Calu3 (cell line): ENCODE results near the gene TNFSF11. TPM values are rescaled to one million over a fixed set of nuclear protein-coding genes. Genes with fewer than 3 reads are reported as not detected.
"Not testable (repeated sequence)": the region's sequence is repeated elsewhere in the genome, so short reads cannot be mapped to it uniquely, and the experiment has no call there.

Source experiments
- BruUV-seq: library from RNA; stranded (reverse); fragments of 400-500 nt; replicated peaks from 2 replicates; lab custom pipeline; 2021; lab: Mats Ljungman, UMichigan
- CTCF ChIA-PET: fragments of 300-600 bp; sonication (Branson Sonifier 250); formaldehyde crosslinking; loops from one replicate; lab custom pipeline; 2022; ENCODE audit warnings: antibody characterized with exemption; lab: Charles Lee
- DNase-seq: peaks from one replicate; pipeline ENCODE4 v3.0.0; 2022
- H3K27ac Mint-ChIP-seq: one replicate; pipeline ENCODE4 v1.8.0; 2022; ENCODE audit warnings: mixed read lengths; ENCODE audit not compliant: unreplicated experiment
- H3K27me3 Mint-ChIP-seq: one replicate; pipeline ENCODE4 v1.8.0; 2022; ENCODE audit warnings: mixed read lengths; ENCODE audit not compliant: unreplicated experiment
- H3K36me3 Mint-ChIP-seq: one replicate; pipeline ENCODE4 v1.8.0; 2022; ENCODE audit warnings: mild to moderate bottlenecking, moderate library complexity, mixed read lengths; ENCODE audit not compliant: insufficient read depth, unreplicated experiment
- H3K4me1 Mint-ChIP-seq: one replicate; pipeline ENCODE4 v1.8.0; 2022; ENCODE audit warnings: mild to moderate bottlenecking, low read depth, mixed read lengths; ENCODE audit not compliant: unreplicated experiment
- H3K4me3 Mint-ChIP-seq: one replicate; pipeline ENCODE4 v1.8.0; 2022; ENCODE audit warnings: mild to moderate bottlenecking, low read depth, moderate library complexity, mixed read lengths; ENCODE audit not compliant: unreplicated experiment
- H3K9me3 Mint-ChIP-seq: one replicate; pipeline ENCODE4 v1.8.0; 2022; ENCODE audit warnings: low read depth, mixed read lengths; ENCODE audit not compliant: unreplicated experiment
- intact Hi-C: fragments of 100-400 bp; cut with micrococcal nuclease; formaldehyde crosslinking; loops from one replicate; pipeline ENCODE4 v1.10.0; 2022; ENCODE audit not compliant: unreplicated experiment
- total RNA-seq: library from RNA; stranded (reverse); gene quantifications from 2 replicates; pipeline ENCODE4 v1.2.3, GENCODE V29; 2022
- TF ChIP-seq, protein P1 (sequence below): fragments of 200-600 bp; IDR thresholded peaks from one replicate; pipeline ENCODE4 v1.8.0; 2022; ENCODE audit warnings: antibody characterized with exemption; ENCODE audit not compliant: unreplicated experiment

TNFSF11 gene
- total RNA-seq, 1 experiment from 2014 or later, result 0.26 TPM

DNA sequence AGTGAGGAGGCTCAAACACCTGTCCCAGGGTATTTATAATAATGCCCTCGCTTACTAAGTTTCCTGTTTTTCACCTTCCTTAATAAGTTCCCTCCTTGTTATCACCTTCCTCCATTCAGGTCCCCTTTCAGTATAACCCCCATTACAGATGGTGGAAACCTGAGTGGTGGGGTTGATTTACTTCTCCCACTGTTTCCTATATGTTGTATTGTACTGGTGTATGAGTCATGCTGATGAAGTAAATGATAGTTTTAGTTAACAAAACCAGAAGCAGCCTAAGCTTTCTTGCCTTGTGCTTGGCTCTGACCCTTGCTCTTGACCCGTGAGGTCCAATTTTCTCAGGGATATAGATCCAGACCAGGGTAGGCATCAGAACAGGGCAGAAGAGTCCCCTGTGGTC lies 22.3 kb upstream of the TNFSF11 start:
- BruUV-seq, result no TSS peak
- intact Hi-C loops, result no loop called here
- Mint-ChIP-seq H3K27ac (no peak overlapping the region), H3K36me3 (no peaks in the 10 kb centered on the region), H3K4me1 (no peaks in the 10 kb centered on the region), H3K27me3 (no peaks in the 10 kb centered on the region), H3K4me3 (no peak overlapping the region), H3K9me3 (no peaks in the 10 kb centered on the region)
- TF ChIP-seq, protein P1, sequence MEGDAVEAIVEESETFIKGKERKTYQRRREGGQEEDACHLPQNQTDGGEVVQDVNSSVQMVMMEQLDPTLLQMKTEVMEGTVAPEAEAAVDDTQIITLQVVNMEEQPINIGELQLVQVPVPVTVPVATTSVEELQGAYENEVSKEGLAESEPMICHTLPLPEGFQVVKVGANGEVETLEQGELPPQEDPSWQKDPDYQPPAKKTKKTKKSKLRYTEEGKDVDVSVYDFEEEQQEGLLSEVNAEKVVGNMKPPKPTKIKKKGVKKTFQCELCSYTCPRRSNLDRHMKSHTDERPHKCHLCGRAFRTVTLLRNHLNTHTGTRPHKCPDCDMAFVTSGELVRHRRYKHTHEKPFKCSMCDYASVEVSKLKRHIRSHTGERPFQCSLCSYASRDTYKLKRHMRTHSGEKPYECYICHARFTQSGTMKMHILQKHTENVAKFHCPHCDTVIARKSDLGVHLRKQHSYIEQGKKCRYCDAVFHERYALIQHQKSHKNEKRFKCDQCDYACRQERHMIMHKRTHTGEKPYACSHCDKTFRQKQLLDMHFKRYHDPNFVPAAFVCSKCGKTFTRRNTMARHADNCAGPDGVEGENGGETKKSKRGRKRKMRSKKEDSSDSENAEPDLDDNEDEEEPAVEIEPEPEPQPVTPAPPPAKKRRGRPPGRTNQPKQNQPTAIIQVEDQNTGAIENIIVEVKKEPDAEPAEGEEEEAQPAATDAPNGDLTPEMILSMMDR, result no peak
- CTCF ChIA-PET, result no interaction called here
- DNase-seq, result no peak

DNA sequence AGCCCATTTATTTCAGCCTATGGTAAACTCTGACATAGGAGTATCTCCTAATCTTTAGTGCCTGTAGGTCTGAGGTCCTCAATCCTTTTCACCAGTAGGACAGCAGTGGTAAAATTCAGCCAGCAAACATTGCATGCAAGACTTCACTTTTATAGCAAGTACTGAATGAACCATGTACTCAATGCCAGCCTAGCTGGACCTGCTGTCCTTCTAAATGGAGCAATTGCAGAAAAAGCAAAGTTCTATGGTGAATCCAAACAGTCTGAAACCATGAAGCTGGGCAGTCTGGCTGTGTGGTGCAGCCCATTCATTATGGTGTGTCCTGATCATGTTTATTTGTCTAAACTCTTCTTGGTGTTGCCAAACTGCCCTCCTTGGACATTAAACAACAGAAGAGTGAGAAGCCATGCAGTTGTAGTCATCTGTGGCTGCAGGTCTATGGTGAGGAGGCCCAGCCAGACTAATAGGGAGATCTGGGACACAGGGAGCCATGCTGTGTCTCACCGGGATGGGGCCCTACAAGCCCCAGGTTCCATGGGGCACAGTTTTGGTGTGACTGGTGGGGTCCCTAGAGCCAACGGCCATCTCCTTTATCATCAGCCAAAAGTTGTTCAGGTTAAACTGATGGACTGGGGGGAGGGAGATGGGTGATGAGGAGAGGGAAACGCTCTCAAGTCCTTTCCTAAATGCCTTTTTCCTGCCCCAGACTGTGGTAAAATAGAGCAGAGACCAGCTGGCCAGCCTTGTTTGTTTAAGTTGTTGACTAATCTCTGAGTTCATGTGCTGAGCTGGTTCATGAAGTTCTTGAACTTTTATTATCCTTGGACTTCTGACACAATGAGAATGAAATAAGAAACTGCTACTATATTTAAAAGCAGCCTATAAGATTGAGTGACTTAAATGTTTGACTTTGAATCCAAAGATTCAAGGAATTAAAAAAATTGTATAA lies 20.6 kb upstream of the TNFSF11 start:
- DNase-seq, result no peak
- H3K27ac Mint-ChIP-seq, result no peak overlapping the region
- H3K36me3 Mint-ChIP-seq, result no peaks in the 10 kb centered on the region
- H3K27me3 Mint-ChIP-seq, result no peaks in the 10 kb centered on the region
- intact Hi-C loops, result no loop called here
- no peaks in the 10 kb centered on the region for H3K4me1 Mint-ChIP-seq
- no TSS peak for BruUV-seq
- no peak overlapping the region for H3K4me3 Mint-ChIP-seq
- CTCF ChIA-PET, result no interaction called here
- no peaks in the 10 kb centered on the region for H3K9me3 Mint-ChIP-seq
- TF ChIP-seq, protein P1, result no peak

DNA sequence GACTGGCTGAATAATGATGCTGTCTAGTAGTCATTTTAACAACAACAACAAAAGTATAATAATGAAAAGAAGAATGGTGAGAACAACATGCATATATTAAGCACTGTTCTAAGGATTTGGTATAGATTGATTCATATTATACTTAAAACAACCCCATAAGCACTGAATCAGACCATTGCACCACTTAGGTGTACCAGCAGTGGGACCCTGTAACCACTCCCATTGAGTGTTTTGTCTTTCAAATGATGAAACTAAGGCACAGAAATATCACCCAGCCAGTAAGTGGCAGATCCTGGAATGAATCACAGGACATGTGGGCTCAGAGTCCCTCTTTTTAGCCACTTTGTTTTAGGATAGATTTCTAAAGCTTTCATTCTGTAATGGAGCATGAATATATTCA lies 14.9 kb upstream of the TNFSF11 start:
- H3K27ac Mint-ChIP-seq, result no peak overlapping the region
- no peaks in the 10 kb centered on the region for H3K36me3 Mint-ChIP-seq
- no peak for DNase-seq
- CTCF ChIA-PET, result no interaction called here
- BruUV-seq, result no TSS peak
- H3K4me3 Mint-ChIP-seq, result no peak overlapping the region
- intact Hi-C loops, result no loop called here
- H3K4me1 Mint-ChIP-seq, result no peaks in the 10 kb centered on the region
- H3K9me3 Mint-ChIP-seq, result peaks cover 4% of the 10 kb centered on the region
- no peaks in the 10 kb centered on the region for H3K27me3 Mint-ChIP-seq
- TF ChIP-seq, protein P1, result no peak

DNA sequence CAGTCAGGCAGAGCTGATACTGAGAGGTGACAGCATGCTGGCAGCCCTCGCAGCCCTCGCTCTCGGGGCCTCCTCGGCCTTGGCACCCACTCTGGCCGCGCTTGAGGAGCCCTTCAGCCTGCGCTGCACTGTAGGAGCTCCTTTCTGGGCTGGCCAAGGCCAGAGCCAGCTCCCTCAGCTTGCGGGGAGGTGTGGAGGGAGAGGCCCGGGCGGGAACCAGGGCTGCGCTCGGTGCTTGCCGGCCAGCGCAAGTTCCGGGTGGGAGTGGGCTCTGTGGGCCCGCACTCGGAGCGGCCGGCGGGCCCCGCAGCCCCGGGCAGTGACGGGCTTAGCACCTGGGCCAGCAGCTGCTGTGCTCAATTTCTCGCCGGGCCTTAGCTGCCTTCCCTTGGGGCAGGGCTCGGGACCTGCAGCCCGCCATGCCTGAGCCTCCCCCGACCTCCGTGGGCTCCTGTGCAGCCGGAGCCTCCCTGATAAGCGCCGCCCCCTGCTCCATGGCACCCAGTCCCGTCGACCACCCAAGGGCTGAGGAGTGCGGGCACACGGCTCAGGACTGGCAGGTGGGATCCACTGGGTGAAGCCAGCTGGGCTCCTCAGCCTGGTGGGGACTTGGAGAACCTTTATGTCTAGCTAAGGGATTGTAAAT lies 14.3 kb upstream of the TNFSF11 start:
- not testable (repeated sequence) for DNase-seq, BruUV-seq, H3K4me1 Mint-ChIP-seq

DNA sequence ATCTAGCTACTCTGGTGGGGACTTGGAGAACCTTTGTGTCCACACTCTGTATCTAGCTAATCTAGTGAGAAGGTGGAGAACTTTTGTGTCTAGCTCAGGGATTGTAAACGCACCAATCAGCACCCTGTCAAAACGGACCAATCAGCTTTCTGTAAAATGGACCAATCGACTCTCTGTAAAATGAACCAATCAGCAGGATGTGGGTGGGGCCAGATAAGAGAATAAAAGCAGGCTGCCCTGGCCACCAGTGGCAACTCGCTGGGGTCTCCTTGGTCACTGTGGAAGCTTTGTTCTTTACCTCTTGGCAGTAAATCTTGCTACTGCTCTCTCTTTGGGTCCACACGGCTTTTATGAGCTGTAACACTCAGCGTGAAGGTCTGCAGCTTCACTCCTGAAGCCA lies 13.6 kb upstream of the TNFSF11 start:
- H3K9me3 Mint-ChIP-seq, H3K27me3 Mint-ChIP-seq, intact Hi-C loops, CTCF ChIA-PET, H3K4me1 Mint-ChIP-seq, DNase-seq, BruUV-seq, H3K36me3 Mint-ChIP-seq, H3K4me3 Mint-ChIP-seq, H3K27ac Mint-ChIP-seq: not testable (repeated sequence)

More for the DNA sequence above, 14.3 kb upstream of the TNFSF11 start:
- CTCF ChIA-PET, intact Hi-C loops, H3K36me3 Mint-ChIP-seq, H3K4me3 Mint-ChIP-seq, H3K9me3 Mint-ChIP-seq, H3K27me3 Mint-ChIP-seq, H3K27ac Mint-ChIP-seq: not testable (repeated sequence)
